Mesothelial cell of epicardium (in vitro differentiated cells): ENCODE results near the gene MLST8. TPM values are rescaled to one million over a fixed set of nuclear protein-coding genes. Genes with fewer than 3 reads are reported as not detected.
"Not testable (repeated sequence)": the region's sequence is repeated elsewhere in the genome, so short reads cannot be mapped to it uniquely, and the experiment has no call there.

Experiments
- DNase-seq, 2 experiments: peaks; one replicate each; pipeline ENCODE4 v3.0.0; 2021; ENCODE audit warnings: low spot score in 2 of 2; ENCODE audit not compliant: unreplicated experiment in 2 of 2
- H3K27ac Mint-ChIP-seq: 2 replicates; pipeline ENCODE4 v1.8.0; 2021; ENCODE audit warnings: mixed read lengths
- H3K27me3 Mint-ChIP-seq: 2 replicates; pipeline ENCODE4 v1.8.0; 2021; ENCODE audit warnings: low read depth, mixed read lengths
- H3K36me3 Mint-ChIP-seq: 2 replicates; pipeline ENCODE4 v1.8.0; 2021; ENCODE audit warnings: mixed read lengths
- H3K4me1 Mint-ChIP-seq: 2 replicates; pipeline ENCODE4 v1.8.0; 2021; ENCODE audit warnings: mixed read lengths
- H3K4me3 Mint-ChIP-seq: 2 replicates; pipeline ENCODE4 v1.8.0; 2021; ENCODE audit warnings: mild to moderate bottlenecking, moderate library complexity, mixed read lengths
- H3K9me3 Mint-ChIP-seq: 2 replicates; pipeline ENCODE4 v1.8.0; 2021; ENCODE audit warnings: mixed read lengths
- total RNA-seq: library from RNA; stranded (reverse); gene quantifications from 3 replicates; pipeline ENCODE4 v1.2.1, GENCODE V29; 2021
- TF ChIP-seq, protein P1 (sequence below): fragments of 200-600 bp; sonication (generic); IDR thresholded peaks from one replicate; pipeline ENCODE4 v1.5.0; 2021; ENCODE audit warnings: antibody characterized with exemption; ENCODE audit not compliant: unreplicated experiment

The MLST8 gene
- total RNA-seq, 1 donor from 2014 or later: 45.9 TPM

DNA sequence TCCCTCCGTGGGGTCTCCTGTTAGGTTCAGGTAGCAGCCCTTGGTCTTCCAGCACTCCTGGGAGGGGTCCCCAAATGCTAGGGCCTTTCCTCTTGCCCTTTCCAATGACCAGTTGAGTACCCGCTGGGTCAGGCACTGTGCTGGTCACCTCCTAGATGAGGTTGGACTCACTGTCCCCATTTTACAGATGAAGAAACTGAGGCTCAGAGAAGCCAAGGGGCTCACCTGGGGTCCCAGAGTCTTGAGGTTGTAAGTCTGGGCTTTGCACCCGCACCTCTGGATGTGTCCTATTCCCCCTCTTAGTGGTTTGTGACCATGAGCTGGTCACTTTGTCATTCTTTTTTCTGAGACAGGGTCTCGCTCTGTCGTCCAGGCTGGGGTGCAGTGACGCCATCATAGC is 7.5 kb upstream of the MLST8 start:
- Mint-ChIP-seq H3K36me3 (no peaks in the 10 kb centered on the region), H3K27ac (no peak overlapping the region), H3K4me1 (peaks cover 10% of the 10 kb centered on the region), H3K4me3 (peak overlapping the region; percentile 56), H3K9me3 (no peaks in the 10 kb centered on the region), H3K27me3 (peaks cover 48% of the 10 kb centered on the region)
- TF ChIP-seq, protein P1, sequence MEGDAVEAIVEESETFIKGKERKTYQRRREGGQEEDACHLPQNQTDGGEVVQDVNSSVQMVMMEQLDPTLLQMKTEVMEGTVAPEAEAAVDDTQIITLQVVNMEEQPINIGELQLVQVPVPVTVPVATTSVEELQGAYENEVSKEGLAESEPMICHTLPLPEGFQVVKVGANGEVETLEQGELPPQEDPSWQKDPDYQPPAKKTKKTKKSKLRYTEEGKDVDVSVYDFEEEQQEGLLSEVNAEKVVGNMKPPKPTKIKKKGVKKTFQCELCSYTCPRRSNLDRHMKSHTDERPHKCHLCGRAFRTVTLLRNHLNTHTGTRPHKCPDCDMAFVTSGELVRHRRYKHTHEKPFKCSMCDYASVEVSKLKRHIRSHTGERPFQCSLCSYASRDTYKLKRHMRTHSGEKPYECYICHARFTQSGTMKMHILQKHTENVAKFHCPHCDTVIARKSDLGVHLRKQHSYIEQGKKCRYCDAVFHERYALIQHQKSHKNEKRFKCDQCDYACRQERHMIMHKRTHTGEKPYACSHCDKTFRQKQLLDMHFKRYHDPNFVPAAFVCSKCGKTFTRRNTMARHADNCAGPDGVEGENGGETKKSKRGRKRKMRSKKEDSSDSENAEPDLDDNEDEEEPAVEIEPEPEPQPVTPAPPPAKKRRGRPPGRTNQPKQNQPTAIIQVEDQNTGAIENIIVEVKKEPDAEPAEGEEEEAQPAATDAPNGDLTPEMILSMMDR: no peak
- DNase-seq: no peak

DNA sequence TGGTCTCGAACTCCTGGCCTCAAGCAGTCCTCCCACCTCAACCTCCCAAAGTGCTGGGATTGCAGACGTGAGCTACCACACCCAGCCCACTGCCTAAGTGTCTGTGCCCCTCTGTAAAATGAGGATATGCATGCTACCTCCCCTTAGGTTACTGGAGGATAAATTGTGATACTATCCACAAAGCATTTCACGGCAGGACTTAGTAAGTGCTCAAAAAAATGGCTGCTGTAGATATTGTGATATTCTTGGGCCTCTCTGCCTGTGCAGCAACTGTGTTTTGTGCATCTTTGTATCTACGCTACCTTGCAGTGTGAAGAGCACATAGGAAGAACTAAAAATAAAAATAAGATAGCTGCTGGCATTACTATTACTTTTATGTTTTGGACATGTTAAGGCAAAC is 7.0 kb upstream of the MLST8 start:
- DNase-seq: no peak
- H3K9me3 Mint-ChIP-seq: no peaks in the 10 kb centered on the region
- H3K27me3 Mint-ChIP-seq: peaks cover 48% of the 10 kb centered on the region
- TF ChIP-seq, protein P1: no peak
- H3K27ac Mint-ChIP-seq: no peak overlapping the region
- H3K36me3 Mint-ChIP-seq: no peaks in the 10 kb centered on the region
- H3K4me1 Mint-ChIP-seq: peaks cover 10% of the 10 kb centered on the region
- H3K4me3 Mint-ChIP-seq: peak overlapping the region; percentile 56

DNA sequence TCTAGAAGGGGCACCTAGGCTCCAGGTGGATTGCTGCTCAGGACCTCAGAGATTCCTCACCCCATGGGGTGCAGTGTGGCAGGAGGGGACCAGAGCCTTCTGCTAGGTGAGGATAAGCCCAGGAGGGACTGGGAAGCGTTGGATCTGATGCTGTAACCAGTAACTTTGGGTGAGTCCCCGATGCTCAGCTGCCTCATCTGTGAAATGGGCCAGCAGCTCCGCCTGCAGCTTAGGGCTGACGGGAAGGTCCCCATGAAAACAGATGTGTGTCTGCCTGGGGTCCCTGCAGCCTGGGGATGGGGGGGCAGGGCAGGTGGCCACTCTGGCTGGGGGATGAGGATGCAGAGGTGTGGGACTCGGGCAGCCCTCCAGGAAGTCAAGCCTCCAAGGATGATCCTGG is 6.2 kb upstream of the MLST8 start:
- Mint-ChIP-seq H3K9me3 (no peaks in the 10 kb centered on the region), H3K4me3 (no peak overlapping the region), H3K4me1 (peaks cover 10% of the 10 kb centered on the region), H3K36me3 (no peaks in the 10 kb centered on the region), H3K27ac (no peak overlapping the region), H3K27me3 (peaks cover 46% of the 10 kb centered on the region)
- DNase-seq: no peak
- TF ChIP-seq, protein P1: no peak

DNA sequence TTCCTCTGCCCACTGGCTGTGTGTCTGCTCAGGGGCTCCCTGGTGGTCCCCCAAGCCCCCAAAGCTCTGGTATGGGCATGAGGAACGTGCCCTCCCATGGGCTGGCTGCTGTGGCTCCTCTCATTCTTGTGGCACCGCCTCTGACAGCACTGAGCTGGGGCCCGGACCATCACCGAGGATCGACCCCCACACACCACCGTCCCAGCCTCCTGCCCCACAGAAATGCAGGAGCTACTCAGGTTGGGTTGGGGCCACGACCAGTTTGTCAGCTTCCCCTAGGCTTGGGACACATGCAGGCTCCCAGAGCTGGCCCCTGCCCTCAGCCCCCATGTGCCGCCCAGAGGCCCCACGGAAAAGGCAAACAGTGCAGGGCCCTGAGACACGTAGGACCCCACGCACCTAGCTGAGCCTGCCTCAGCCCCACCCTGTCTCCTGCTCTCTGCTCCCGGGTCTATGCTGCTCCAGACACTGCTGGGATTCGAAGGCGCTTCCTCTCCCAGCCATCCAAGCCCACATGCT is 5.6 kb upstream of the MLST8 start:
- Mint-ChIP-seq H3K4me3 (no peak overlapping the region), H3K27ac (no peak overlapping the region), H3K9me3 (no peaks in the 10 kb centered on the region), H3K4me1 (peaks cover 10% of the 10 kb centered on the region), H3K27me3 (peaks cover 45% of the 10 kb centered on the region), H3K36me3 (no peaks in the 10 kb centered on the region)
- DNase-seq: no peak
- TF ChIP-seq, protein P1: no peak

DNA sequence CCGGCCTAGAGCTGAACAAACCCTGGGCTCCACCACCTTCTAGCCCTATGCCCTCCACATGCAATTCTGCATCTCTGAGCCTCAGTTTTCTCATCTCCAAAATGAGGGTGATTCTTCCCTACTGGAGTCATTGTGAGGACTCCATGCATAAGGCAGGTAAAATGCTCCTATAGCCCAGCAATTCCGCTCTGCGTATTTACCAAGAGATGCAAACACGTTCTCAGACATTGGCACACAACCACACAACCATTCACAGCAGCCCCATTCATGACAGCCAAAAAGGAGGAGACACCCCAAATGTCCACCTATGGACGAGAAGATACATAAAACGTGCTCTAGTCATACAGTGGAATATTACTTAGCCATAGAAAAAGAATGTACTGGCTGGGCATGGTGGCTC is 4.9 kb upstream of the MLST8 start:
- Mint-ChIP-seq H3K4me3 (no peak overlapping the region), H3K9me3 (no peaks in the 10 kb centered on the region), H3K36me3 (no peaks in the 10 kb centered on the region), H3K27ac (no peak overlapping the region), H3K4me1 (peaks cover 5% of the 10 kb centered on the region), H3K27me3 (peaks cover 41% of the 10 kb centered on the region)
- no peak for DNase-seq
- TF ChIP-seq, protein P1: no peak

DNA sequence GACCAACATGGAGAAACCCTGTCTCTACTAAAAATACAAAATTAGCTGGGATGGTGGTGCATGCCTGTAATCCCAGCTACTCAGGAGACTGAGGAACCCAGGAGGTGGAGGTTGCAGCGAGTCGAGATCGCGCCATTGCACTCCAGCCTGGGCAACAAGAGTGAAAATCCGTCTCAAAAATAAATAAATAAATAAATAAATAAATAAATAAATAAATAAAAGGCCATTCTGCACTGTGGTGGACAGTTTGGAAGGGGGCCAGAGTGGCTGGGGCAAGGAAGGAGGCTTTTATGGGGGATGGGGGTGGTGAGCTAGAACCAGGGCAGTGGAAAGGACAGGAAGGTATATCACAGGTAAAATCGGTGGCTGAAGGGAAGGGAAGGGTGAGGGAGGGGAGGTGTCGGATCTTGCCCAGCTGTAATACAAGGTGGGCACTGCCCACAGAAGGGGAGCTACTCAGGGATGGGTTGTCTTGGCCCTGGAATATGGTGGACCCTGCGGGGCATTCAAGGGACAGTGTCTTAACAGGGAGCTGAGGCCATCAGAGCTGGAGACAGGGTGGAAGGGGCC is 2.0 kb upstream of the MLST8 start:
- not testable (repeated sequence) for H3K27ac Mint-ChIP-seq, H3K36me3 Mint-ChIP-seq, H3K4me1 Mint-ChIP-seq, DNase-seq, H3K9me3 Mint-ChIP-seq
- Mint-ChIP-seq H3K4me3 (peak overlapping the region; percentile 55), H3K27me3 (peaks cover 24% of the 10 kb centered on the region)
